Colonic mucosa (tissue), 4 donors: ENCODE measurements around the gene KAT6B. TPM values are rescaled to one million over a fixed set of nuclear protein-coding genes. Genes with fewer than 3 reads are reported as not detected.

Experiments
- DNase-seq: peaks from one replicate; pipeline ENCODE4 v3.0.0-alpha.2; 2020
- H3K27ac ChIP-seq: fragments of 200-600 bp; one replicate; pipeline ENCODE4 v1.8.0; 2021
- H3K27me3 ChIP-seq: fragments of 200-600 bp; one replicate; pipeline ENCODE4 v1.8.0; 2021
- H3K36me3 ChIP-seq: fragments of 200-600 bp; one replicate; pipeline ENCODE4 v1.8.0; 2021
- H3K4me1 ChIP-seq: fragments of 200-600 bp; one replicate; pipeline ENCODE4 v1.8.0; 2021; ENCODE audit warnings: mild to moderate bottlenecking
- H3K4me3 ChIP-seq: fragments of 200-600 bp; one replicate; pipeline ENCODE4 v1.8.0; 2021
- H3K9ac ChIP-seq, 2 donors: one replicate each; pipeline ENCODE4 v1.7.0; 2013; ENCODE audit warnings: control low read depth in 2 of 2, low read depth in 2 of 2, low read length in 2 of 2
- H3K9me3 ChIP-seq: fragments of 200-600 bp; one replicate; pipeline ENCODE4 v1.8.0; 2021
- intact Hi-C: fragments of 100-400 bp; cut with DNase I; formaldehyde crosslinking; loops from one replicate; pipeline ENCODE4 v1.14.1; 2022
- total RNA-seq, 2 donors: library from RNA; stranded (reverse); fragmentation: NEBNext Ultra II Directional in 1 of 2; extraction: Animal tissue kit (Norgen Biotek cat#: 25700) in 1 of 2; gene quantifications; one replicate each; pipeline ENCODE4 v1.2.1, GENCODE V29; 2021
- TF ChIP-seq, protein P1 (sequence below): fragments of 200-600 bp; IDR thresholded peaks from one replicate; pipeline ENCODE4 v1.8.0; 2022; ENCODE audit warnings: antibody characterized with exemption, mild to moderate bottlenecking
- donor health status: healthy.
- donor health status: DM: no; HTN: no; CAD: no.
- donor health status: DM: no; HTN: no; CAD: no.

KAT6B gene
- total RNA-seq, 2 donors from 2014 or later: 18.7 to 24.2 TPM

DNA sequence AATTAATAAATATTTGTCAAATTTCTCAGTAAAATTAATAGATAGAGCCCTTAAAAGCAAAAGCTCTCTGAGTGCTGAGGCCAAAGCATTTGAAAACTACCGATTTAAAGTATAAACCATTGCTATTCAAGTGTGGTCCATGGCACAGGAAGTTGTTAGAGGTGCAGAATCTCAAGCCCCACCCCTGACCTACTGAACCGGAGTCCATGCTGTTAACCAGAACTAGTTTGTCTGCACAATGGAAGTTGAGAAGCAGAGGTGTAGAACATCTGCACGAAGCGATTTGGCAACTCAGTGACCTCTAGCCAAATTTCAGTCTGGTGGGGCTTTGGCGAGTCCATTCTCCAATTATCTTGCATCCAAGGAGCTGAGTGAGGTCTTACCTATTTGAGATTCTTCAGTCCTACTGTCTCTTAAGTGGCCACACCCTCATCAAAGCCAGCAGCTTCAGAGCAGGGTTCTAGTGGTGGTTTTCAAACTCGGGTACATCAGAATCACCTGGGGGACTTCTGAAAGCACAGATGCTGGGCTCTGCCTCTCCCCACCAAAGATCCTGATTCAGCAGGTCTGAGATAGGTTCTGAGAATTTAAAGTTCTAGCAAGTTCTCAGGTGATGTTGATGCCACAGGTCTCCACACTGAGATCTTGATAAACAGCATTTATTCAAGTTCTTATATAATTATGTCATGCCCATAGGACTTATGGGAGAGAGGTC, 188.3 kb downstream of the KAT6B start:
- no peak overlapping the region for H3K27ac ChIP-seq
- intact Hi-C loops: no loop called here
- no peak for DNase-seq

GRCh38 chr10:75015442-75015841, 189.0 kb downstream of the KAT6B start:
- H3K27me3 ChIP-seq: no peaks in the 10 kb centered on the region
- H3K9ac ChIP-seq: no peak overlapping the region
- DNase-seq: no peak
- H3K27ac ChIP-seq: no peak overlapping the region
- no peaks in the 10 kb centered on the region for H3K36me3 ChIP-seq
- H3K9me3 ChIP-seq: no peaks in the 10 kb centered on the region
- H3K4me1 ChIP-seq: no peaks in the 10 kb centered on the region
- intact Hi-C loops: no loop called here
- no peak overlapping the region for H3K4me3 ChIP-seq
- TF ChIP-seq, protein P1, sequence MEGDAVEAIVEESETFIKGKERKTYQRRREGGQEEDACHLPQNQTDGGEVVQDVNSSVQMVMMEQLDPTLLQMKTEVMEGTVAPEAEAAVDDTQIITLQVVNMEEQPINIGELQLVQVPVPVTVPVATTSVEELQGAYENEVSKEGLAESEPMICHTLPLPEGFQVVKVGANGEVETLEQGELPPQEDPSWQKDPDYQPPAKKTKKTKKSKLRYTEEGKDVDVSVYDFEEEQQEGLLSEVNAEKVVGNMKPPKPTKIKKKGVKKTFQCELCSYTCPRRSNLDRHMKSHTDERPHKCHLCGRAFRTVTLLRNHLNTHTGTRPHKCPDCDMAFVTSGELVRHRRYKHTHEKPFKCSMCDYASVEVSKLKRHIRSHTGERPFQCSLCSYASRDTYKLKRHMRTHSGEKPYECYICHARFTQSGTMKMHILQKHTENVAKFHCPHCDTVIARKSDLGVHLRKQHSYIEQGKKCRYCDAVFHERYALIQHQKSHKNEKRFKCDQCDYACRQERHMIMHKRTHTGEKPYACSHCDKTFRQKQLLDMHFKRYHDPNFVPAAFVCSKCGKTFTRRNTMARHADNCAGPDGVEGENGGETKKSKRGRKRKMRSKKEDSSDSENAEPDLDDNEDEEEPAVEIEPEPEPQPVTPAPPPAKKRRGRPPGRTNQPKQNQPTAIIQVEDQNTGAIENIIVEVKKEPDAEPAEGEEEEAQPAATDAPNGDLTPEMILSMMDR: no peak

More for the DNA sequence above, 188.3 kb downstream of the KAT6B start:
- Histone ChIP-seq H3K4me1 (no peaks in the 10 kb centered on the region), H3K36me3 (no peaks in the 10 kb centered on the region), H3K27me3 (no peaks in the 10 kb centered on the region), H3K9me3 (no peaks in the 10 kb centered on the region), H3K4me3 (no peak overlapping the region), H3K9ac (no peak overlapping the region)
- TF ChIP-seq, protein P1: no peak

- Histone ChIP-seq H3K4me1 (no peaks in the 10 kb centered on the region), H3K4me3 (no peak overlapping the region), H3K27ac (no peak overlapping the region), H3K9ac (no peak overlapping the region), H3K36me3 (no peaks in the 10 kb centered on the region), H3K9me3 (no peaks in the 10 kb centered on the region), H3K27me3 (no peaks in the 10 kb centered on the region)
- no peak for DNase-seq
- intact Hi-C loops: no loop called here
- TF ChIP-seq, protein P1: no peak
These were observed 189.9 kb downstream of the KAT6B start for GRCh38 chr10:75016325-75016724.

GRCh38 chr10:75018251-75018650, 191.9 kb downstream of the KAT6B start:
- no peaks in the 10 kb centered on the region for H3K27me3 ChIP-seq
- H3K4me3 ChIP-seq: no peak overlapping the region
- intact Hi-C loops: no loop called here
- no peak for DNase-seq
- H3K27ac ChIP-seq: no peak overlapping the region
- H3K9me3 ChIP-seq: no peaks in the 10 kb centered on the region
- H3K36me3 ChIP-seq: no peaks in the 10 kb centered on the region
- no peak overlapping the region for H3K9ac ChIP-seq
- TF ChIP-seq, protein P1: no peak
- no peaks in the 10 kb centered on the region for H3K4me1 ChIP-seq

DNA sequence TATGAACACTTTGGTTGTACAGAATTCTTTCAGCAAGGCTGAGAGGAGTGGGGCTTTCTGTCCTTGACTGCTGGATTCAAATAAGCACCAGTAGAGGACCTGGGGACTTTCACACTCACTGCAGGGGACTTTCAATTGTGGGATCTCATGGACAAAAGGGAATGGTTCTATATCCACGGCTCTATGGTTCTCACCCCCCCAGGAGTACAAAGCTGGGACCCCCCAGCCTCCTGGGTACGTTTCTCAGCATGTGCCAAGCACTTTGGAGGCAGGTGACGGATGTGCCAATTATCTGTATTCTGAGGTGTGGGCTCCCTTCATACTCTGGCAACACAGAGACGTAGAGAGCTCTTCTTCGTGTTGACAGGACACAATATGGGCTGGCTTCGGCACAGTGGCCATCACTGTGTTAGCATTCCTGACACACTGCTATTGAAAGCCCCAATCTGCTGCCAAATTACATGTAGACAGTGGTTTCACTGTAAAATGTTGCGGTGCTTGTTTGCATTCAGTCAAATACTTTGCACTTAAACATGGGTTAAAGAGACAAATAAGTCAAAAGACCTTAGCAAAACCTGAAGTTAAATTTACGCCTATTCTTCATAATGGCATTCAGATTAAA, 192.4 kb downstream of the KAT6B start:
- H3K27ac ChIP-seq: no peak overlapping the region
- DNase-seq: no peak
- no peaks in the 10 kb centered on the region for H3K27me3 ChIP-seq
- TF ChIP-seq, protein P1: no peak
- intact Hi-C loops: no loop called here
- no peaks in the 10 kb centered on the region for H3K36me3 ChIP-seq
- H3K4me1 ChIP-seq: no peaks in the 10 kb centered on the region
- no peak overlapping the region for H3K9ac ChIP-seq
- no peak overlapping the region for H3K4me3 ChIP-seq
- H3K9me3 ChIP-seq: no peaks in the 10 kb centered on the region
